Measurements from ENCODE around the gene NHERF2.

The NHERF2 gene

GRCh38 chr16:2083409-2083808 is 56.7 kb downstream of the NHERF2 start:
- DNase-seq (no peak), ATAC-seq (no peak)

GRCh38 chr16:2083876-2084780 is 57.4 kb downstream of the NHERF2 start:
- DNase-seq (no peak), ATAC-seq (no peak)

- DNase-seq = no peak
- ATAC-seq = no peak
These were observed 58.4 kb downstream of the NHERF2 start for GRCh38 chr16:2084895-2085625.

- no peak for ATAC-seq
These were observed 59.0 kb downstream of the NHERF2 start for GRCh38 chr16:2085669-2086068.

GRCh38 chr16:2086106-2086742 is 59.5 kb downstream of the NHERF2 start:
- DNase-seq (no peak), ATAC-seq (no peak)

More at GRCh38 chr16:2085669-2086068, 59.0 kb downstream of the NHERF2 start:
- no peak for DNase-seq

- no peak for DNase-seq
- ATAC-seq = no peak
These were observed 60.4 kb downstream of the NHERF2 start for GRCh38 chr16:2086812-2087747.

- DNase-seq = no peak
- no peak for ATAC-seq
These were observed 61.3 kb downstream of the NHERF2 start for GRCh38 chr16:2087748-2088631.
